Hematopoietic multipotent progenitor cell treated with erythropoietin and hydrocortisone succinate and interleukin-3 and kit ligand, for 15 days (in vitro differentiated cells): Measurements from ENCODE around the gene HAAO.

ENCODE experiments used
- DNase-seq: peaks from one replicate; pipeline ENCODE4 v3.0.0-alpha.2; 2015; ENCODE audit warnings: low spot score

Gene HAAO

GRCh38 chr2:42793334-42794270 is 1.2 kb upstream of the HAAO start:
- DNase-seq = no peak

- no peak for DNase-seq
Observed at GRCh38 chr2:42792087-42792582, 248 bp downstream of the HAAO start.

- DNase-seq = no peak
Observed at GRCh38 chr2:42791606-42792005, 777 bp downstream of the HAAO start.

GRCh38 chr2:42789751-42790150 is 2.6 kb downstream of the HAAO start:
- no peak for DNase-seq

- DNase-seq = no peak
Observed at GRCh38 chr2:42788882-42789281, 3.5 kb downstream of the HAAO start.

- DNase-seq = no peak
Observed at GRCh38 chr2:42788478-42788793, 3.9 kb downstream of the HAAO start.

GRCh38 chr2:42787788-42788477 is 4.5 kb downstream of the HAAO start:
- DNase-seq = no peak

- no peak for DNase-seq
Observed at GRCh38 chr2:42787424-42787787, 5.0 kb downstream of the HAAO start.

- no peak for DNase-seq
Observed at GRCh38 chr2:42786561-42787345, 5.6 kb downstream of the HAAO start.

- no peak for DNase-seq
Observed at GRCh38 chr2:42784204-42784880, 8.0 kb downstream of the HAAO start.

- DNase-seq = no peak
Observed at GRCh38 chr2:42783511-42783910, 8.9 kb downstream of the HAAO start.

GRCh38 chr2:42781181-42781580 is 11.2 kb downstream of the HAAO start:
- DNase-seq = no peak

GRCh38 chr2:42777883-42778805 is 14.2 kb downstream of the HAAO start:
- DNase-seq = no peak

- no peak for DNase-seq
Observed at GRCh38 chr2:42775810-42776209, 16.6 kb downstream of the HAAO start.

- no peak for DNase-seq
Observed at GRCh38 chr2:42775186-42775585, 17.2 kb downstream of the HAAO start.

GRCh38 chr2:42771546-42772153 is 20.7 kb downstream of the HAAO start:
- DNase-seq = no peak

- DNase-seq = peak; percentile 4
Observed at GRCh38 chr2:42770288-42771131, 21.9 kb downstream of the HAAO start.

GRCh38 chr2:42769583-42770287 is 22.6 kb downstream of the HAAO start:
- no peak for DNase-seq

- no peak for DNase-seq
Observed at GRCh38 chr2:42768706-42769256, 23.6 kb downstream of the HAAO start.
